ENCODE results near the gene DENND1A. TPM values are rescaled to one million over a fixed set of nuclear protein-coding genes. Genes with fewer than 3 reads are reported as not detected.

Gene DENND1A
- total and polyA plus RNA-seq, 2 of the 13 experiments (the other 11 are each of a cell fraction or from before 2014, with no cell fraction given) = 14.8 to 30.1 TPM

- TF ChIP-seq POGK (CRISPR knock-in tag; conservative IDR thresholded peaks at IDR 0.05) = peak; percentile 76; the same call in 1 of the 2 replicates
- no peak; the same call in 1 of the 2 replicates for TF ChIP-seq ZNF547 (CRISPR knock-in tag; IDR thresholded peaks at IDR 0.05)
- TF ChIP-seq HDAC6 (IDR thresholded peaks at IDR 0.05; ENCODE audit: low read depth, low read length) = no peak
- no peak for TF ChIP-seq ZNF138 (CRISPR knock-in tag; IDR thresholded peaks at IDR 0.05; ENCODE audit: low read depth)
- TF ChIP-seq ZMAT3 (CRISPR knock-in tag; conservative IDR thresholded peaks at IDR 0.05) = peak; percentile 68; the same call in 1 of the 2 replicates
- no peak for TF ChIP-seq ZBTB1 (CRISPR knock-in tag; IDR thresholded peaks at IDR 0.05; ENCODE audit: borderline replicate concordance)
- no peak for TF ChIP-seq HNRNPH1 (optimal IDR thresholded peaks at IDR 0.05; ENCODE audit: low read depth, low read length)
- no peak for TF ChIP-seq HHEX (CRISPR knock-in tag; IDR thresholded peaks at IDR 0.05)
- TF ChIP-seq ZBTB21 (CRISPR knock-in tag; IDR thresholded peaks at IDR 0.05) = no peak; the same call in 1 of the 2 replicates
- TF ChIP-seq BCL3 (CRISPR knock-in tag; IDR thresholded peaks at IDR 0.05) = no peak
- TF ChIP-seq, protein P1, sequence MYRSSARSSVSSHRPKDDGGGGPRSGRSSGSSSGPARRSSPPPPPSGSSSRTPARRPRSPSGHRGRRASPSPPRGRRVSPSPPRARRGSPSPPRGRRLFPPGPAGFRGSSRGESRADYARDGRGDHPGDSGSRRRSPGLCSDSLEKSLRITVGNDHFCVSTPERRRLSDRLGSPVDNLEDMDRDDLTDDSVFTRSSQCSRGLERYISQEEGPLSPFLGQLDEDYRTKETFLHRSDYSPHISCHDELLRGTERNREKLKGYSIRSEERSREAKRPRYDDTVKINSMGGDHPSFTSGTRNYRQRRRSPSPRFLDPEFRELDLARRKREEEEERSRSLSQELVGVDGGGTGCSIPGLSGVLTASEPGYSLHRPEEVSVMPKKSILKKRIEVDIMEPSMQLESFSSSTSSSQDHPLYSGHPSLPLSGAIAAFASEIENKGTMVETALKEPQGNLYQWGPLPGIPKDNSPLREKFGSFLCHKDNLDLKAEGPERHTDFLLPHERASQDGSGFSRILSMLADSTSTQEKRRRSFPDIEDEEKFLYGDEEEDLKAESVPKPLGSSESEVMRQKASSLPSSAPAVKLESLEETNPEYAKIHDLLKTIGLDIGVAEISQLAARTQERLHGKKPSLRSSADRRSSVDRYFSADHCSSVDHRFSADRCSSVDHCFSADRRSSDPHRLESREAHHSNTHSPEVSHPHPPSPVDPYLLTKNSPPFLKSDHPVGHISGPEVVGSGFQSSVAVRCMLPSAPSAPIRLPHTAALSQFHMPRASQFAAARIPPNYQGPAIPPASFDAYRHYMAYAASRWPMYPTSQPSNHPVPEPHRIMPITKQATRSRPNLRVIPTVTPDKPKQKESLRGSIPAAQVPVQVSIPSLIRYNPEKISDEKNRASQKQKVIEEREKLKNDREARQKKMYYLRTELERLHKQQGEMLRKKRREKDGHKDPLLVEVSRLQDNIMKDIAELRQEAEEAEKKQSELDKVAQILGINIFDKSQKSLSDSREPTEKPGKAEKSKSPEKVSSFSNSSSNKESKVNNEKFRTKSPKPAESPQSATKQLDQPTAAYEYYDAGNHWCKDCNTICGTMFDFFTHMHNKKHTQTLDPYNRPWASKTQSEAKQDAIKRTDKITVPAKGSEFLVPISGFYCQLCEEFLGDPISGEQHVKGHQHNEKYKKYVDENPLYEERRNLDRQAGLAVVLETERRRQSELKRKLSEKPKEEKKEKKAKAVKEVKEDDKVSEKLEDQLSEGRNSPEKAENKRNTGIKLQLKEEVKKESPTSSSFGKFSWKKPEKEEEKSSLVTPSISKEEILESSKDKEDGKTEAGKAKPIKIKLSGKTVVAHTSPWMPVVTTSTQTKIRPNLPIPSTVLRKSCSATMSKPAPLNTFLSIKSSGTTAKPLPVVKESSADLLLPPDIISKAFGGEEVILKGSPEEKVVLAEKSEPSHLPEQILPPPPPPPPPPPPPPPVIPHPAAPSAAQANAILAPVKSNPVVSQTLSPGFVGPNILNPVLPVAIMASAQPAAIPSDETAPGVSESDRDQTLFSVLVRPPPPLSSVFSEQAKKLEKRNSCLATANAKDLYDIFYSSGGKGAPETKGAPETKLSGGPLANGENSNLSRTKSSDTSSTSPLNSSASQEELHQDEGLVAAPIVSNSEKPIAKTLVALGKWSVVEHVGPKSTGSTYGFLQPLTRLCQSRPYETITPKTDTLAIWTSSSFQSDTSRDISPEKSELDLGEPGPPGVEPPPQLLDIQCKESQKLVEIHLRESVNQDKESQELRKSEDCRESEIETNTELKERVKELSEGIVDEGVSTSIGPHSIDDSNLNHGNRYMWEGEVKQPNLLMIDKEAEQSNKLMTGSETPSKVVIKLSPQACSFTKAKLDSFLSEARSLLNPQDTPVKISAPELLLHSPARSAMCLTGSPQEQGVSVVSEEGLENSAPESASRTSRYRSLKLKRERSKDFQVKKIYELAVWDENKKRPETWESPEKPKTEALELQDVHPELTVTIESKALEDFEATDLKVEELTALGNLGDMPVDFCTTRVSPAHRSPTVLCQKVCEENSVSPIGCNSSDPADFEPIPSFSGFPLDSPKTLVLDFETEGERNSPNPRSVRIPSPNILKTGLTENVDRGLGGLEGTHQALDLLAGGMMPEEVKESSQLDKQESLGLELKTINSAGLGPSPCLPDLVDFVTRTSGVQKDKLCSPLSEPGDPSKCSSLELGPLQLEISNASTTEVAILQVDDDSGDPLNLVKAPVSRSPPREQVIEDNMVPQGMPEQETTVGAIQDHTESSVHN (CRISPR knock-in tag; IDR thresholded peaks at IDR 0.05) = no peak
- TF ChIP-seq ZBTB8A (CRISPR knock-in tag; IDR thresholded peaks at IDR 0.05; ENCODE audit: borderline replicate concordance, low read depth) = peak; percentile 65; the same call in 1 of the 2 replicates
- TF ChIP-seq, protein P2, sequence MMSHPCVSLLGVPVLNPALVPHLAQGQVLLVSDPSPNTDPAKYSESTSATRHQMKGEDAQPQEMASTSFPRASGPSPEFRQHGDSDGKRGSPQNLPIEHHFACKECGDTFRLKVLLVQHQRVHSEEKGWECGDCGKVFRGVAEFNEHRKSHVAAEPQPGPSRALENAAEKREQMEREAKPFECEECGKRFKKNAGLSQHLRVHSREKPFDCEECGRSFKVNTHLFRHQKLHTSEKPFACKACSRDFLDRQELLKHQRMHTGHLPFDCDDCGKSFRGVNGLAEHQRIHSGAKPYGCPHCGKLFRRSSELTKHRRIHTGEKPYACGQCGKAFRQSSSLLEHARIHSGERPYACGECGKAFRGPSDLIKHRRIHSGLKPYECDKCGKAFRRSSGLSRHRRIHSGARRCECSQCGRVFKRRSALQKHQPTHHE (CRISPR knock-in tag; IDR thresholded peaks at IDR 0.05; ENCODE audit: borderline replicate concordance) = no peak
- TF ChIP-seq SUZ12 (IDR thresholded peaks at IDR 0.05; ENCODE audit: low read depth, low read length) = no peak
- TF ChIP-seq ZNF576 (CRISPR knock-in tag; IDR thresholded peaks at IDR 0.05) = no peak
- no peak for TF ChIP-seq PCBP2 (optimal IDR thresholded peaks at IDR 0.05; ENCODE audit: low read depth, low read length, poor library complexity, severe bottlenecking)
Measured at GRCh38 chr9:123470121-123470782, 459.7 kb downstream of the DENND1A start (continued).
